H9 (cell line): ENCODE results near the gene CNNM2. TPM values are rescaled to one million over a fixed set of nuclear protein-coding genes. Genes with fewer than 3 reads are reported as not detected.

ENCODE experiments used
- DNase-seq: peaks from one replicate; pipeline ENCODE4 v3.0.0-alpha.2; 2017
- H2AFZ ChIP-seq: one replicate; pipeline ENCODE4 v1.6.1; 2013; ENCODE audit warnings: mild to moderate bottlenecking, low read length, control low read depth, moderate library complexity
- H2AK5ac ChIP-seq: 2 replicates; pipeline ENCODE4 v1.6.1; 2013; ENCODE audit warnings: low read length, control low read depth, mixed read lengths; ENCODE audit not compliant: insufficient read length
- H2BK120ac ChIP-seq: one replicate; pipeline ENCODE4 v1.6.1; 2013; ENCODE audit warnings: low read depth, mild to moderate bottlenecking, low read length, control low read depth, inconsistent platforms; ENCODE audit not compliant: poor library complexity, severe bottlenecking
- H2BK12ac ChIP-seq: 2 replicates; pipeline ENCODE4 v1.6.1; 2013; ENCODE audit warnings: low read length, control low read depth, mixed read lengths, low read depth; ENCODE audit not compliant: insufficient read length
- H2BK15ac ChIP-seq: 2 replicates; pipeline ENCODE4 v1.6.1; 2013; ENCODE audit warnings: low read depth, low read length, control low read depth
- H2BK20ac ChIP-seq: one replicate; pipeline ENCODE4 v1.6.1; 2013; ENCODE audit warnings: low read depth, mild to moderate bottlenecking, low read length, control low read depth, inconsistent platforms; ENCODE audit not compliant: poor library complexity, severe bottlenecking
- H2BK5ac ChIP-seq: 2 replicates; pipeline ENCODE4 v1.6.1; 2013; ENCODE audit warnings: low read length, control low read depth, mixed read lengths; ENCODE audit not compliant: insufficient read length
- H3K14ac ChIP-seq: 2 replicates; pipeline ENCODE4 v1.6.1; 2013; ENCODE audit warnings: low read length, control low read depth; ENCODE audit not compliant: insufficient read depth
- H3K18ac ChIP-seq: 2 replicates; pipeline ENCODE4 v1.6.1; 2013; ENCODE audit warnings: low read depth, mild to moderate bottlenecking, mixed read lengths, low read length, control low read depth; ENCODE audit not compliant: insufficient read length
- H3K23ac ChIP-seq: 2 replicates; pipeline ENCODE4 v1.6.1; 2013; ENCODE audit warnings: low read length, control low read depth, mixed read lengths, low read depth; ENCODE audit not compliant: insufficient read length
- H3K23me2 ChIP-seq: 2 replicates; pipeline ENCODE4 v1.6.1; 2013; ENCODE audit warnings: low read depth, mild to moderate bottlenecking, mixed read lengths, low read length, control low read depth; ENCODE audit not compliant: insufficient read length, poor library complexity, severe bottlenecking
- H3K27ac ChIP-seq: 2 replicates; pipeline ENCODE4 v1.5.1; 2013; ENCODE audit warnings: low read length, control low read depth, mixed read lengths, low read depth; ENCODE audit not compliant: insufficient read length
- H3K27me3 ChIP-seq: 2 replicates; pipeline ENCODE4 v1.6.1; 2013; ENCODE audit warnings: low read length, control low read depth, inconsistent platforms; ENCODE audit not compliant: insufficient read depth
- H3K4ac ChIP-seq: 2 replicates; pipeline ENCODE4 v1.6.1; 2013; ENCODE audit warnings: low read depth, mild to moderate bottlenecking, control low read depth, inconsistent platforms, low read length, moderate library complexity
- H3K4me1 ChIP-seq: 2 replicates; pipeline ENCODE4 v1.6.1; 2013; ENCODE audit warnings: low read length, control low read depth, inconsistent platforms; ENCODE audit not compliant: insufficient read depth
- H3K4me2 ChIP-seq: 2 replicates; pipeline ENCODE4 v1.6.1; 2013; ENCODE audit warnings: low read length, control low read depth, mixed read lengths; ENCODE audit not compliant: insufficient read length, insufficient read depth
- H3K56ac ChIP-seq: 2 replicates; pipeline ENCODE4 v1.6.1; 2013; ENCODE audit warnings: low read depth, mild to moderate bottlenecking, mixed read lengths, low read length, control low read depth; ENCODE audit not compliant: insufficient read length
- H3K79me1 ChIP-seq: 2 replicates; pipeline ENCODE4 v1.6.1; 2013; ENCODE audit warnings: low read depth, mild to moderate bottlenecking, moderate library complexity, low read length, control low read depth, inconsistent platforms; ENCODE audit not compliant: insufficient read depth, poor library complexity, severe bottlenecking
- H3K79me2 ChIP-seq: 2 replicates; pipeline ENCODE4 v1.6.1; 2013; ENCODE audit warnings: low read length, control low read depth, inconsistent platforms; ENCODE audit not compliant: insufficient read depth
- H3K9ac ChIP-seq: 2 replicates; pipeline ENCODE4 v1.6.1; 2013; ENCODE audit warnings: low read length, control low read depth, mixed read lengths; ENCODE audit not compliant: insufficient read length; ENCODE audit errors: extremely low read depth
- H3K9me3 ChIP-seq: one replicate; pipeline ENCODE4 v1.6.1; 2013; ENCODE audit warnings: low read depth, low read length, inconsistent platforms; ENCODE audit not compliant: control insufficient read depth
- H3T11ph ChIP-seq: one replicate; pipeline ENCODE4 v1.6.1; 2013; ENCODE audit warnings: mild to moderate bottlenecking, low read length, control low read depth, inconsistent platforms
- H4K20me1 ChIP-seq: one replicate; pipeline ENCODE4 v1.6.1; 2013; ENCODE audit not compliant: control insufficient read depth, insufficient read length, insufficient read depth
- H4K5ac ChIP-seq: 2 replicates; pipeline ENCODE4 v1.6.1; 2013; ENCODE audit warnings: low read depth, mild to moderate bottlenecking, mixed read lengths, low read length, control low read depth; ENCODE audit not compliant: insufficient read length
- H4K8ac ChIP-seq: replicated peaks from 2 replicates; pipeline ENCODE4 v1.6.1; 2013; ENCODE audit warnings: low read length, control low read depth, mixed read lengths, low read depth; ENCODE audit not compliant: insufficient read length
- H4K91ac ChIP-seq: 2 replicates; pipeline ENCODE4 v1.6.1; 2013; ENCODE audit warnings: low read depth, mild to moderate bottlenecking, moderate library complexity, mixed read lengths, low read length, control low read depth; ENCODE audit not compliant: insufficient read length
- H3K27ac Mint-ChIP-seq, 3 experiments: 2 replicates in 2 of 3; 3 replicates in 1 of 3; pipeline ENCODE4 v1.8.0; 2020 to 2021; ENCODE audit warnings: mixed read lengths in 3 of 3, mild to moderate bottlenecking in 1 of 3, moderate library complexity in 1 of 3
- H3K27me3 Mint-ChIP-seq: 2 replicates; pipeline ENCODE4 v1.8.0; 2021; ENCODE audit warnings: low read depth, mild to moderate bottlenecking, moderate library complexity, mixed read lengths
- H3K36me3 Mint-ChIP-seq, 3 experiments: 2 replicates in 2 of 3; 3 replicates in 1 of 3; pipeline ENCODE4 v1.8.0; 2020 to 2021; ENCODE audit warnings: low read depth in 3 of 3, mixed read lengths in 3 of 3; ENCODE audit not compliant: insufficient read depth in 1 of 3
- H3K4me1 Mint-ChIP-seq, 2 experiments: 2 replicates each; pipeline ENCODE4 v1.8.0; 2020; ENCODE audit warnings: mixed read lengths in 2 of 2
- H3K4me3 Mint-ChIP-seq, 2 experiments: 2 replicates in 1 of 2; 3 replicates in 1 of 2; pipeline ENCODE4 v1.8.0; 2020 to 2021; ENCODE audit warnings: mild to moderate bottlenecking in 2 of 2, mixed read lengths in 2 of 2, moderate library complexity in 1 of 2
- H3K9me3 Mint-ChIP-seq, 2 experiments: 2 replicates in 1 of 2; 3 replicates in 1 of 2; pipeline ENCODE4 v1.8.0; 2020; ENCODE audit warnings: mild to moderate bottlenecking in 2 of 2, mixed read lengths in 2 of 2, moderate library complexity in 1 of 2
- CTCF ChIP-seq: fragments of 200-600 bp; sonication (generic); conservative IDR thresholded peaks from 3 replicates; pipeline ENCODE4 v1.8.0; 2021; ENCODE audit warnings: antibody characterized with exemption, mild to moderate bottlenecking
- WGBS: extraction: QIAGEN DNeasy Blood & Tissue Kit; methylation state at CpG from one replicate; pipeline ENCODE4 v1.1.7; 2013; ENCODE audit warnings: missing lambda C conversion rate, low lambda C conversion rate, mixed read lengths; ENCODE audit not compliant: insufficient read length; ENCODE audit errors: extremely low coverage; 5-methylcytosine and 5-hydroxymethylcytosine counted together
- total RNA-seq: library from RNA; stranded (reverse); gene quantifications from 2 replicates; pipeline ENCODE4 v1.2.1, GENCODE V29; 2021

Gene CNNM2
- total RNA-seq, 1 experiment from 2014 or later = 17.5 TPM

GRCh38 chr10:103019425-103019824, 101.3 kb downstream of the CNNM2 start:
- Histone ChIP-seq H2AFZ (no peak overlapping the region), H3K79me2 (no peaks in the 10 kb centered on the region), H2BK5ac (no peak overlapping the region), H3K9me3 (no peaks in the 10 kb centered on the region), H3K9ac (no peak overlapping the region), H3K23me2 (no peaks in the 10 kb centered on the region), H3K4me1 (no peaks in the 10 kb centered on the region; the same call in 1 of the 2 replicates), H3K14ac (no peak overlapping the region), H4K91ac (no peak overlapping the region), H2BK15ac (no peak overlapping the region), H3T11ph (no peak overlapping the region), H2BK20ac (no peak overlapping the region), H2BK120ac (no peak overlapping the region), H3K56ac (no peak overlapping the region), H4K20me1 (no peaks in the 10 kb centered on the region), H4K8ac (no peak overlapping the region), H3K18ac (no peak overlapping the region), H2BK12ac (no peak overlapping the region), H3K4me2 (no peak overlapping the region), H3K27ac (no peak overlapping the region), H3K4ac (no peak overlapping the region), H4K5ac (no peak overlapping the region), H3K79me1 (no peaks in the 10 kb centered on the region), H2AK5ac (no peak overlapping the region), H3K27me3 (no peaks in the 10 kb centered on the region), H3K23ac (no peak overlapping the region)
- no peak for TF ChIP-seq CTCF
- no CpG with 5 or more reads among the region's 3 CpGs for WGBS
- Mint-ChIP-seq H3K4me3 (no peak overlapping the region), H3K36me3 (no peaks in the 10 kb centered on the region; a peak in 1 of 7 replicates), H3K27me3 (no peaks in the 10 kb centered on the region), H3K9me3 (no peaks in the 10 kb centered on the region), H3K27ac (no peak overlapping the region), H3K4me1 (peaks cover 29 to 37% of the 10 kb centered on the region in 2 experiments)
- DNase-seq = no peak
